ENCODE data around the gene HECTD1.
"Not testable (repeated sequence)": the region's sequence is repeated elsewhere in the genome, so short reads cannot be mapped to it uniquely, and the experiment has no call there.

HECTD1 gene

DNA sequence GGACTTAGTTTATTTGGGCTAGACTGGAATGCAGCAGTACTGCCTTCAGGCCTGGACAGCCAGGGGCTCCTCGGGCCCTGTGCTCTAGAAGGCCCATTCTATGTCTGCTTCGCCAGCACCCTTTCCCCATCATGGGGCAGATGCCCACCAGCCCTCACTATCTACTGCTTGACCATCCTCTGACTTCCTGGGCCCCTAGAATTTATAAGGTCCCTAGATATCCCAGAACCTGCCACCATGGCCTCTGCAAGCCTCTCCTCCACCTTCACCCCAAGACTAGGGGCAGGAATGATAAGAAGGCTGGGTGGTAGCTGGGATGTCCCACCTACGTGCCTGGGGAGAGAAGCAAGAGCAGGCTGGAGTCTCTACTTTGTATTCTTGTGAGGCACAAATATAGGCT is 122.6 kb downstream of the HECTD1 start:
- no peak for DNase-seq

DNA sequence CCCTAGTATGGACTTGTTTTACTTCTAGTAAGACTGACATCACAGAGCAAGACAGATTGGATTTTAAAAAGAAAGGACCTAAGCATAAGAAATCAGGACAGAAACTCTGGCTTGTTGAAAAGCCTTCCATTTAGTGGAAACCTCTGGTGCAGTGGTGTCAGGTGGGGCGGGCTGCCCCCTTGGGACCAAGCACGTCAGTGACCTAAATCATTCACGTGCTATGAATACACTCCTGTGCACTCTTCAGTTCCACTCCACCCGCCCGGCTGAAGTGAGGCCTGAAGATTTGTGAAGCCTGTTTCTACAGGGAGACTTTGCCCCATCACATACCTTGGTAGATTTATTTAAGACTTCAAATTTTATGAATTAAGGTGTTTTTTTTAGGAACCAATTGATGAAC is 123.2 kb downstream of the HECTD1 start:
- DNase-seq: no peak

DNA sequence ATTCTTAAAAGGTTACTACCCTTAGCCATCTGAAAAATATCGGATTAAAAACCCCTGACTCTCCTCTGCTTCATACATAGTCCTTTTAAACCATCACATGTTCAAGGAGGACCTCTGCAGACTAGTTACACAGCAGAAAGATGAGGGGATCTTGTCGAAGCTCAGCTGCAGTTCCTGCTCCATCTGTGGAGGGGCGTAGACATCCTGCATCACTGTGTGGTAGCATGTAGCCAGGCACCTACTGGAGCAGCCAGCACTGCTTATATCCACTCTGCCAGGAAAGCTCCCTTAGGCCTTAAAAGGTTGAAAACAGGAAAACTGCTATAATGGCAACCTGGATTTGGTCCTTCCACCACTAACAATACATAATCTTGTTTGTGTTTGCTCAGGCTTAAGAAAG is 123.8 kb downstream of the HECTD1 start:
- DNase-seq: no peak

DNA sequence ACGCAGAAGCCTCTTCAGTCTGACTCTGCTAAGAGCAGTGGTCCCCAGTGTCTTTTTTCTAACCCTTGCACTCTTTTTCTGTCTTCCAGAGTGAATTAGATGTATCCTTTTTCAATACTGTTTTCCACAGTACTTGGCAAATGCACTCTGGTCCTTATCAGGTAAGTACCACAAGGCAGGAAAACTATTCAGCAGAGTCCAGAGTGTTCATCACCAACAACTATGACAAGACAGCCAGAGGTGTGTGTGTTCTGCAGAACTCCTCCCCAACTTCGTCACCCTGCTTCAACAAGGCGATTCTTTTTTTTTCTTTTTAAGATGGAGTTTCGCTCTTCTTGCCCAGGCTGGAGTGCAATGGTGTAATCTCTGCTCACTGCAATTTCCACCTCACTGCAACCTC is 127.1 kb downstream of the HECTD1 start:
- DNase-seq: no peak

DNA sequence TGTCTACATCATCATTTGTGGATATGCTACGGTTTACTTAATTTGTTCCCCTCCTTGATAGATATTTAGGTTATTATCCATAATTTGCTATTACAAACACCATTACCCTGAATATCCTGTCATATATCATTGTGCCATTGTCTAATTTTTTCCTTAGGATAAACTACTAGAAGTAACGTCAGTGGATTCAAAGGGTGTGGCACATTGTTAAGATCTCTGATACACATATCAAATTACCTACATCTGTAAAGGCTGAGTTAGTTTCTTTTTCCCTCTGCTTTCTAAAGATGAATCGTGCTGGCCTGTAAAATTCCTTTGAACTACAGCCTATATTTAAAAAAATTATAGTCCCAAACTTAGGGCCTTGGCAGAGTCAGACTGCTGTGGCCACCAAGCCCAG is 127.5 kb downstream of the HECTD1 start:
- DNase-seq: no peak

DNA sequence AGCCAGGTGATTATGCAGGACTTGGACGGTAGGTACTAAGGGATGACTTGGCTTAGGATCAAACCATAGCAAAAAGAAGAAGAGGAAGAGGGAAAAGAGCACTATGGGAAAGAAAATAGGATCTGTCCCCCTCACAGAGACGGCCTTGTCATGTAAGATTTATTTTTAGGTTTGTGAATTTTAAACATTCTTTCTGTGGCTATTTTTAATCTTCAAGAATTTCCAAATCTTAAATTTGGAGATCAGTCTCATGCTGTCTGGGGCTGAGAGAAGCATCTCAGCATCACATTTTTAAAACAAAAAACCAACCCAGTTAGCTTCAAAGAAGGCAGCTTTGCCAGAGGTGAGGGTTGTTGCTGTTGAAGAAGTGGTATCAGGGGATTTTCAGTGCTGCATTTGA is 128.8 kb downstream of the HECTD1 start:
- DNase-seq: no peak

DNA sequence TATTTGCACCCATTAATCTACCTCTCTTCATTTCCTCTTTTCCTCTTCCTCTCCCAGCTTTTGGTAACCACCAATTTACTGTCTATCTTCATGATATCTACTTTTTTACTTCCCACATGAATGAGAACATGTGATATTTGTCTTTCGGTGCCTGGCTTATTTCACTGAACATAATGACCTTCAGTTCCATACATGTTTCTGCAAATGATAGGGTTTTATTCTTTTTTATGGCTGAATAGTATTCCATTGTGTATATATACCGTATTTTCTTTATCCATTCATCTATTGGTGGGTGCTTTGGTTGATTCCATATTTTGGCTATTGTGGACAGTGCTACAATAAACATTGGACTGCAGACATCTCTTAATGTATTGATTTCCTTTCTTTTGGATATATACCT is 132.4 kb downstream of the HECTD1 start:
- no peak for DNase-seq

DNA sequence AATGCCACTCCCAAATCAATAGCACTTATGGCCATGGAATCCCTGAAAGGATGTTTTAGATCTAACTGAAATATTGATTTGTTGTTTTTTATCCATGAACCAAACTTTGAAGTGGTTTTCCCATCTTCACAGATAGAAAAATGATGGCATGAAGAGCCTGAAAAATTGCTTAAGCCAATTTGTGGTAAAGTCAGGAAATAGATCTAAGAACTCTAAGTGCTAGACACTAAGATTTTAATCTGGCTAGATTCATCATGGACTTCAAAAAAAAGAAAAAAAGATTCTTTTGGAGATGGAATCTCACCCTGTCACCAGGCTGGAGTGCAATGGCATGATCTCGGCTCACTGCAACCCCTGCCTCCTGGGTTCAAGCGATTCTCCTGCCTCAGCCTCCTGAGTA is 136.4 kb downstream of the HECTD1 start:
- DNase-seq: no peak

DNA sequence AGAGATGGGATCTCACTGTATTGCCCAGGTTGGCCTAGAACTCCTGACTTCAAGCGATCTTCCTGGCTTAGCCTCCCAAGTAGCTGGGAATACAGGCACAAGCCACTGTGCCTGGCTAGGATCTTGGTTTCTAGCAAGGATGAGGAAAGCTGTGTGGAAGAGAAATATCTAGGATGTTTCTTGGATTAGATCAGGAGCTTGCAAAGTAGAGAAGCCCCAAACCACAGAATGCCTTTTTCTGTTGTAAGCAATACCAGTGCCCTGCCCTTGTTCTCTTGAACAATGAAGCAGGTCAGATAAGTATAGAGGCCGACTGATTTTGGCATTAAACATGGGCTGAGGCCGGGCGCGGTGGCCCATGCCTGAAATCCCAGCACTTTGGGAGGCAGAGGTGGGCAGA is 137.2 kb downstream of the HECTD1 start:
- DNase-seq: no peak

DNA sequence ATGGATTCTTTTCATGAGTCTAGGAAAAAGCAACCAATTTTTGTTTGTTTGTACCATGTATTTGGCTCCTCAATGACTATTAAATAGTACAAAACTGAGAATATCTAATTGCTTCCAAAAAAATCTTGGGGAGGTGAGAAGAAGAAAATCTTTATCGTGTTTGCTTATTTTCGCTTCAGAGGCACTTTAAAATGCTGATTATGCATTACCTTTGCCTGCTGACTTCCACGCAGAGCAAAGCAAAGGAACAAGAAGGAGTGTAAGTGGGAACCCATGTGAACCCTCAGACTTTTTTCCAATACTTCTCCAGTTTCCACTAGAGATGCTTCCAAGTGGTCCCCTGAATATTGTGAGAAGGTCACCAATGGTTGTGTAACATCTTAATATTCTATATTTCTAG is 138.2 kb downstream of the HECTD1 start:
- DNase-seq: no peak

DNA sequence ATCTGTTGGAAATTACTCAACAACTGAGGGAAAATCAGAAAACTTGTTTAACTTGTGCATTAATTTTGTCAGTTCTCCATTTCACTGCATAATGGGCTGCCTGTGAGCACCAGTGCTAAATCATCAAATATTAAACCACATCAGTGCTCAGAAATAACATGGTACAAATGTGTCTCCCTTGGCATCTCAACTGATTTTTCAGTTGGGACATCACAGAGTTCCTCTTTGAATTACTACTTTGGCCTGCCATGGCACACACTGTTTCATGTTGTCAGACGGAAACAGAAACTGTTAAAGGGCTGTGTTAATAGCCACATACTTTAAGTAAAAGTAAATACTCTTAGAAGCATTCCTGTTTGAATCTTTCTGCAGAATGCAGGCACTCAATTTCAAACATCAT is 139.4 kb downstream of the HECTD1 start:
- DNase-seq: peak; percentile 36

DNA sequence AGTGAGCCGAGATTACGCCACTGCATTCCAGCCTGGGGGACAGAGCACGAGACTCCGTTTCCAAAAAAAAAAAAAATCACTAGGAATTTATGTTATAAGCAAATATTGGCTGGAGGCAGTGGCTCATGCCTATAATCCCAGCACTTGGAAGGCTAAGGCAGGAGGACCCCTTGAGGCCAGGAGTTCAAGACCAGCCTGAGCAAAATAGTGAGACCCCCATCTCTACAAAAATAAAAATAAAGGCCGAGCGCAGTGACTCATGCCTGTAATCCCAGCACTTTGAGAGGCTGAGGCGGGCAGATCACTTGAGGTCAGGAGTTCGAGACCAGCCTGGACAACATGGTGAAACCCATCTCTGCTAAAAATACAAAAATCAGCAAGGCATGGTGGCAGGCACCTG is 144.7 kb downstream of the HECTD1 start:
- DNase-seq: not testable (repeated sequence)

DNA sequence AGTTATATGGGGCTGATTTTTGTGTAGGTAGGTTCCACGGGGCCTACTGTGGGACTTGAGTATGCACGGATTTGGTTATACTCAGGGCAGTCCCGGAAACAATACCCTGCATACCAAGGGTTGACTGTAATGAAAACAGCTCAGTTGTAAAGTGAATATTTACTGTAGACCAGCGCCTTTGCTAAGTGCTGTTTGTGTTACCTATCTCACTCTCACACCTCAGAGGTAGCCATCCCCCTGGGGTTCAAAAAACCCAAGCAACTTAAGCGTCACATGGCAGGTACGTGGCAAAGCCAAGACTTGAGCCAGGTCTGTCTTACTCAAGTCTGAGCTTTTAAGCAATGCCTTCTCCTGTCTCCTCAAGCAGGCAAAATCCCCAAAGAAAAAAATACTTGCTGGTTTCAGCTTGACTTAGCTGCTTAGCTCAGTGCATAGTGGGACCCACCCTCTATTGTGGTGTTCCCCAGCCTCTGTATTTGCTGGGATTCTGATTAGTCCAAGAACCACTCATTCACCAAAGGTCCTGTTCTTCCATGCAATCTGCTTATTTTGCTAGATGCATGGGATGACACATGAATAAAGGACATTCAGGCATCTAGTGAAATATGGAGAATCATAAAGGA is 147.2 kb downstream of the HECTD1 start:
- no peak for DNase-seq

DNA sequence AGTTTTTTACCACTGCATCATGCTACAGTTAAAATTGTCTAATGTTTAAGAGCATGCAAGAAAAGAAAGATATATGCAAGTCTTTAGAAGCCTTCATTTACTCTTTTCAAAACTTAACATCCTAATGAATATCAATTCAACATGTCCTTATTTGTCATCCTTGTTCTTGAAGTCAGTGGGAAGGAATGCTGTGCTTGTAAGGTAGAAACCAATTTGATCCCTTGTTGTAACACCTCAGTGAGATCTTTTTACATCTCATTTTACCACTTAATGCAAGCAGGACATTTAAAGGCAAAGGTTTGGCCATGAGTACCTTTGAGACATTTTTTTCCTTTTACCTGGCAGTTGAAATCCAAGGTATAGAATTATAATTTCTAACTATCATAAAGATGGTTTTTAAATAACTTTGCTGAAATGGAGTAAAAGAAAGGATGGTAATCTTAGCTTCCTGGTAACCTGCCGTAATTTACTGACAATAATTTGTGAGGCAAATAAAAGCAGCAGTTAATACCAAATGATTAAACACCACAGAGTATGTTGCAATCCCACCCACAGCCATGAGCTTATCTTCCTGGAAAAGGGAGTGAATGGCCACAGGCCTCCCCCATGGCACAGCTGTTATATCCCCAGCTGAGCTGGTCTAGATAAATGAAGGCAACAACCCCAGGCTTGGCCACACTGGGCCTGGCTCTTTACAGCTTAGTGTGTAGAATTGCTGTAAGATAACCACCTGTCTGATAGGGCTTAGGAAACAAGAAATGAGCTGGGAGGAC is 148.3 kb downstream of the HECTD1 start:
- DNase-seq: peak; percentile 96

DNA sequence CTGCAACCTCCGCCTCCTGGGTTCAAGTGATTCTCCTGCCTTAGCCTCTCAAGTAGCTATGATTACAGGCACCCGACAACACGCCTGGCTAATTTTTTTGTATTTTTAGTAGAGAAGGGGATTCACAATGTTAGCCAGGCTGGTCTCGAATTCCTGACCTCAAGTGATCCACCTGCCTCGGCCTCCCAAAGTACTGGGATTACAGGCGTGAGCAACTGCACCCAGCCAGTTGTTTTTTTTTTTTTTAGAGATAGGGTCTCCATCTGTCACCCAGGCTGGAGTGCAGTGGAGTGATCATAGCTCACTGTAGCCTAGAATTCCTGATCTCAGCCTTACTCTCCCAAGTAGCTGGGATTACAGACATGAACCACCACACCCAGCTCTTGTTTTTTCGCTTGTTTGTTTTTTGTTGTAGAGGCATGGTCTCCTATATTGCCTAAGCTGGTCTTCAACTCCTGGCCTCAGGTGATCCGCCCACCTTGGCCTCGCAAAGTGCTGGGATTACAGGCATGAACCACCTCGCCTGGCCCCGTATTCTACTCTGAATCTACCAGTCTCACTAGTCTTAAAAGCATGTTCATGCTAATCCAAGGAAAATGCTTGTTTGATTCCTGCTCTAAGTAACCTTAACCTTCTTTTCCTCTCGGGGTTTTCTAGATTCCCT is 149.8 kb downstream of the HECTD1 start:
- no peak for DNase-seq

DNA sequence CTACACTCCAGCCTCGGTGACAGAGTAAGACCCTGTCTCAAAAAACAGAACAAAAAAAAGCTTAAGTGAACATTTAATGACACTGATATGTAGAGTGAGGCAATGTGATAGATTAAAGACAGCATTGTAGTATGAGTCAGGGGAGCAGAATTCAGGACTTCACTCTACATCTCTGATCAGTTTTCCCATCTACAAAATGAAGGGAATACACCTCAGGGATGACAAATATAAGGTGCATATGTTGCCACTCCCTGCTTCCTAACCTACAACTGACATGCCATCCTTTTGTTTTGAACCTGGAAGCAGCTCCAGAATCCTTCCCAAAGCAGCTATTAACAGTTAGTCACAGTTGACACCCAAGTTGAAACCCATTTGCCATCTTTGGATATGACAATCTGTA is 150.6 kb downstream of the HECTD1 start:
- DNase-seq: no peak

DNA sequence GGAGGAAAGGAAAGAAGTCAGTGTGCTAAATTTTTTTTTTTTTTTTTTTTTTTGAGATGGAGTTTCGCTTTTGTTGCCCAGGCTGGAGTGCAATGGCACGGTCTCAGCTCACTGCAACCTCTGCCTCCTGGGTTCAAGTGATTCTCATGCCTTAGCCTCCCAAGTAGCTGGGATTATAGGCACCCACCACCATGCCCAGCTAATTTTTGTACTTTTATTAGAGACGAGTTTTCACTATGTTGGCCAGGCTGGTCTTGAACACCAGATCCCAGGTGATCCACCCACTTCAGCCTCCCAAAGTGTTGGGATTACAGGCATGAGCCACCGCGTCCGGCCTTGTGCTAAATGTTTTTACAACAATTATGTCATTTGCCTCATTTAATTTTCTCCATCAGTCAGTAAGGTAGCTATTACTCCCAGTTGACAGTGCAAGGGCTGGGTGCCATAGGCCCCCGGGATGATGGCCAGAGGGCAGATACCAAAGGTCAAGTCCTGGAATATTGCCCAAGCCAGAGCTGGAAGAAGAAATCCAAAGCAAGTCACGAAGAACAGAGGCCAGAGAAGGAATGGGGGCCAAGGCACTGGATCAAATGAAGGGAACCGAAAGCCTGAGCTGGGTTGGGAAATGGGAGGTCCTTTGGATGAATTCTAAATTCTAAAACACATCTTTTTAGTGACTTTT is 154.5 kb downstream of the HECTD1 start:
- not testable (repeated sequence) for DNase-seq

DNA sequence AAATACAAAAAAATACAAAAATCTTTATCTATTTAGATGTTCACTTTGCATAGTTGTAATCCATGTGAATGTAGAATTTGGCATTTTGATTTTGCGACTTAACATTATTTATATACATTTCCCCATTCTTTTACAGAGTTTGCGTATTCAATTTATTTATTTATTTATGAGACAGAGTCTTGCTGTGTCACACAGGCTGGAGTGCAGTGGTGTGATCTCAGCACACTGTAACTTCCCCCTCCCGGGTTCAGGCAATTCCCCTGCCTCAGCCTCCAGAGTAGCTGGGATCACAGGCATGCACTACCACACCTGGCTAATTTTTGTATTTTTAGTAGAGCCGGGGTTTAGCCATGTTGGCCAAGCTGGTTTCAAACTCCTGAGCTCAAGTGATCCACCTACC is 156.1 kb downstream of the HECTD1 start:
- DNase-seq: no peak

DNA sequence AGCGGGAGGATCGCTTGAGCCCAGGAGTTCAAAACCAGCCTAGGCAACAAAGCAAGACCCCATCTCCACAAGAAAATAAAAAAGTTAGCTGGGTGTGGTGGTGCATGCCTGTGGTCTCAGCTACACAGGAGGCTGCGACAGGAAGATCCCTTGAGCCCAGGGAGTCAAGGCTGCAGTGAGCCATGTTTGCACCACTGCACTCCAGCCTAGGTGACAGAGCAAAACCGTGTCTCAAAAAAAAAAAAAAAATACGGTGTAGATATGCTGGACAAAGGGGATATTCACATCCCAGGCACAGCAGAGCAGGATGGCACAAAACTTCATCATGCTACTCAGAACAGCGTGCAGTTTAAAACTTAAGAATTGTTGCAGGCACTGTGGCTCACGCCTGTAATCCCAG is 156.6 kb downstream of the HECTD1 start:
- DNase-seq: no peak

Measured in GF-D8 (cell line).